CD4-positive, alpha-beta T cell treated with Interleukin-4 for 4 hours (primary cell): ENCODE measurements around the gene DLG2.
A peak's percentile ranks its signal among the peaks of the same experiment; 100 is the strongest.

Source experiments
- DNase-seq: peaks from one replicate; pipeline ENCODE4 v3.0.0-alpha.2; 2020

DLG2 gene

DNA sequence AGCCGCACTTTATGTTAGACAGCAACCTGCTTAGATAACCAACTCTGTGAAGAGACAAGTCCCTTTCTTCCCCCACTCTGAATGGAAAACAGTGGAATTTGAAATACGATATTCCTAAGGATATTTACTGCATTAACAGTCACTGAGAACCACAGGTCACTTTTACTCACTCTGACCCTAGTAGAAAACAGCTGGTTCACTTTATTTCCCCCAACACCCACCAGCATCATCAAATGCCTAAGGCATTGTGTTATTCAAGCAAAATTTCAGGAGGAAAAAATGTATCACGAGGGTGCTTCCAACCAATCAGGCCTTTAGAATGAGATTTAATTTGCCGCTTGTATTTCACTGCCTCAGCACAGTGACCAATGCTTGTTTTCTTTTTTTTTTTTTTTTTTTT is 1206.9 kb downstream of the DLG2 start:
- no peak for DNase-seq

DNA sequence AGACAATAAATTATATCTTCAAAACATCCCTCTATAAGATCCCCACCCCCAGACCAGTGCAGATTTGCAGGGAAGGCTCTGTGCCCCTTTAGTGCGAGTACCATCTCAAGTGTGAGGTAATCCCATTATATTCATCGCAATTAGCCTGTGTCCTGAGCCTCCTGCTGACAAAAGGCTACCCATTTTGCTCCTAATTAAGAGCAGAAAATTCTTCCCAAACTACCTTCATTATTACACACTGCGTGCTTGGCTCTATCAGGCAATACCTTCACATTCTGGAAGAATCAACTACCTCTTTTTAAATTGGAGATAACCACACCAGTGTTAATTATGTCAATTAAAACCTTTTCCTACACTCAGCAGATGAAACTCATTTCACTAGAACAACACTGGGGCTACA is 1207.5 kb downstream of the DLG2 start:
- no peak for DNase-seq

DNA sequence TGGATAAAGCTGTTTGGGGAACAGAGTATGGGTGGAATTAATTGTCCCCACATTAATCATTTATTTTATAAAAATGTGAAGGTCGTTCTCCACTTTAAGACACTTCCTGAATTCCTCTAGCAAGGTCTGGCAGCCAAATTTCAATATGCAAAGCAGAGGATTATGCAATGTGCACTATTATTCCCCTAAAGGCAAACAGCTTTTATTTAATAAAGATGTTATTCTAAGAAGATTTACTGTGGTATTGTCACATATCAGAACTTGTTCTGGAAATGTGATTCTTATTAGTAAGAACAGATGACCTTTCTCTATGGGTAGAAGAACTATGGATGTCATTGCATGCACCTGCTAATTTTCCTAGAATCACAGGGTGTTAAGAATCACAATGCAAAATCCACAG is 1212.2 kb downstream of the DLG2 start:
- DNase-seq, result no peak

DNA sequence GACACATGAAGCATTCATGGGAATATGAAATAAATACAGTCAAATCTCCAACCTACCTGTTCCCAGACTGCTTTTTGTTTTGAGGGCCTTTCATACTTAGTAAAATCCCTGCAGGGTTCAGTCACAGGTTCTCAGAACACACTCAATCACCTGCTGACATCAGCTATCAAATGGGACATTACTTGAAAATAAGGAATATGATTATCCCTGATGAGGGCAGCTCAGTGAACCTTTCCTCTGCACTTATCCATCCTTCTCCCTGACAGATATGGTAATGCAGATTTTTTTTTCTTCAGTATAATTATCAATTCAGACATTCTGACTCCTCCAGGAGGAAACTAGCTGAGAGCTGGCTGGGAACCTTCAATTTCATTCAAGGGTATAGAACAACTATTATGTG is 1213.6 kb downstream of the DLG2 start:
- DNase-seq, result no peak

DNA sequence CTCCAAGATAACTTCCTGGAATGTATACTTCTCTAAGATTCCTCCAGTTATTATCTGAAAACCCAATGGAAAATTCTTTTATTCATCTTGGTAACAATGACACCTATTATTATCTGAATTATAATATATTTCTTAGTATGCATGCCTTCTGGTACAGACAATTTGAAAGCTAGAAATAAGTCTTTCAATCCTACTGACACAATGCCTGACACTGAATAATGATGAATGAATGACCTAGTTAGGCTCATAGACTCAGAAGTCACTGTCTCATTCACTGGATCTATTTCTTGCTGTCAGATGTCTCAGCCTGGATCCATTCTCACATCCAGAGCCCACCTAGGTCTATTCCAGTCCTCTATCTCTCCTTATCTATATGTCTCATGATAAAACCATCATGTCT is 1214.3 kb downstream of the DLG2 start:
- DNase-seq, result no peak

DNA sequence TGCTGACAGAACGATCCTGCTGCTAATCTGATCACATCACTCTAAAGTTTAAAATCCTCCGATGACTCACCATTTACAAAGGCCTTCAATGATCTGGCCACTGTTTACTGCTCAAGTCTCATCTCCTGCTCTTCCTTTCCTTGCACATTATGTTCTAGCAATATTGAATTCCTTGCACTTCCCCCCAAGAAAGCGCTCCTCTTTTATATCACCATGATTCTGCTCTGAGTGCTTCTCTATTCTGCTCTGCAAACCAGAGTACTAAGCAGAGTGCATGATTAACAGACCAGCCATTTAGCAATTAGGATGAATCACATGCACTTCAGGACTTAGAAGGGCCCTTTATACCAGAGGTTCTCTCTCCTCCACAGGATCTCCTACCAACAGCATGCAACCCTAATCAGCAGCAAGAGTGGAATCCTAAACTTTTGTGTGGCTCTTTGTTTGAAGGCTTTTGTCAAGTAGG is 1218.2 kb downstream of the DLG2 start:
- no peak for DNase-seq

DNA sequence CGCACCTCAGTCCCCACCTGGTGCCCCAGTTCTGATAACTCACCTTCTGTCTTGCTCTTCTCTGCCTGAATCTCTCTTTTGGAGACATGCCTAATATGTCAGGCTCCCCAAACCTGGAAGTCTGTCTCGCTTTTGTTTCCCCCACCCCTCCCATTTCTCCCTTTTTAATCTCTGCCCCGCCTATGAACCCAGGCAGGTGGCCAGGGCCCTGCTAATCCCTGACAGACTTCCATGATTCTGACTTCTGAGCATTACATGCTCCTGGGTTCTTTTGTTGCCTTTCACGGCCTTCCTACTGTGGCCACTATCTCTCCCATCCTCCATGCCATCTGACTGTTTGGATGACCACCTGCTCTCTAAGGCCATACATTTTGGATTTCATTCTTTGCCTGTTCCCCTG is 1220.1 kb downstream of the DLG2 start:
- DNase-seq, result no peak

DNA sequence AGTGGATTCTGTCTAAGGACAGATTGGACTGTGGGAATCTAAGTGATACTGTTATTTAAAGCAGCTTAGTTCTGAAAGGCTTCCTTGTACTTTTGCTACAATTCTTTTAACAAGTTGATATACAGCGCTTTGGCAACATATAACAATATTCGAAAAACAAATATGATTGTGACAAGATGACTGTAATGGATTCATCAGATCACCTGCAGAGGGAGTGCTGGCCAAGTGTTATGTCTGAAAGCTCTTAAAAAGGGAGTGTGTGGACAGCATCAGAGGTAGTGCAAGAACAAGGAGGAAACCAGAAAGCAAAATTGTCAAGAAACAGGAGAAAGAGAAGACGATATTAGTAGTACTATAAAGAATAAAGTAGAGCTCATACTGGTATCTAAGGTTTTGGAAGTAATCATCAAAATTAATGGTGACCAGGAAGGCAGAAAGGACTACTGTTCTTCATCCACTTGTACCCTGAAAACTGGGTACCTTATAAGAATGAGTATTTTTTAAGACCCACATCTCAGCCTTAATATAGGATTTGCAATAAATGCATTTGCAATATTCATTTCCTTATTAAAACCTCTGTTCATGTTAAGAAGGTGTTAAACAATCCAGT is 1229.0 kb downstream of the DLG2 start:
- DNase-seq, result no peak

DNA sequence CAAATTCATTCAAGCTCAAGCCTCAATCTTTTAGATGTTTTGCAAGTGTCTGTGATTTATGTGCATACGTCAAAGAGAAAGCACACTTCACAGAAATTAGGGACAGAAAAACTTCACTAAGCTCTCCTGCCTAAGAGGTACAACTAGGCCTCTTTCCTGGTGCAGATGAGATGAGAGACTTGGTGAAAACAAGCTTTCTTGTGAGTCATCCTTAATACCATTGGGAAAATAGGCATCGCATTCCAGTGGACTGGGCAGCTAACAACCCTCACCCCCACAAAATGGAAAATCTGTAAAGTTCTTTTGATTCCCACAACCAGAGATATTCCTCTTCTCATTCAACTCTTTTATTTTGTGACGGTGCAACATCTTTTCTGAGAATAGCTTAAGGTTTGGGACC is 1230.6 kb downstream of the DLG2 start:
- no peak for DNase-seq

DNA sequence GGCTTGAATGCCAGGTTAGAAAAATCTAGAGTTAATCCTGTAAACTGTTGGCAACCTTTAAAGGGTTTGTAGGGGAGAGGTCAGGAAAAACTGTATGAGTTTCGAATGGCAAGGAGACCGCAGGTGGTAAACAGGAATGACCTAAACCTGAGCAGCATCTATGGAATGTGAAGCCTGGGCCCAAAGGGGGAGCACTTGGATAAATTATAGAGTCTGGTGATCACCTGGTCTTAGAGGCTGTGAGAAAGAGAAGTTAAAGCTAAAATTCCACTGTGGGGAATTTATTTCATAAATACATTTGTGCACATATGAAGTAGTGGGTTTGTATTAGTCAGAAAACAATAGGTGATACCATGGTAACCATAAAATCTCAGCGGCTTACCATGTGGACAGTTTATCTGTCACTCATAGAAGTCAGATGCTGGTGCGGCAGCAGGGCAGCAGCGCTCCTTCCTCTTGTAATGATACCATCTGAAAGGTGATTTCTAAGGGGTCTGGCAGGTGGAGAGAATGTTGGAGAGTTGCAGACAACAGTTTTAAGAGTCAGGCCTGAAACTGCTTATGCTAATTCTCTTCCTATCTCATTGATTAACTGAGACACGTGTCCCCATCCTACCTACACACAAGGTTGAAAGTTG is 1236.6 kb downstream of the DLG2 start:
- DNase-seq, result no peak

DNA sequence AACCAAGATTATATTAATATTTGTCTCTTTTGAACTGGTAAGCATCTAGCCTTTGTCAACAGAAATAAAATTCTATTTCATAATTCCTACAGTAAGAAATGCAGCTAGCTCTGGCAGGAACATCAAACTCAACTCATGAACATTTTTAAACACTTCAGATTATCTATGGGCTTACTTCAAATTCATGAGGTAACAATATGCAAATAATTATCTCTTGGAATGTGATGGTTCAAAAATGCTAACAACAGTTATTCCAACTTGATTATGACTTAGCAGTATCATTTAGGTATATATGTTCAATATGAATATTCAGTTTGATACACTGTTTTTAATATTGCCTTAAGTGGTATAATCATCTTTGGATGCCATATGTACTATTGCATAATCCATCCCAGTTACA is 1237.4 kb downstream of the DLG2 start:
- DNase-seq, result no peak

DNA sequence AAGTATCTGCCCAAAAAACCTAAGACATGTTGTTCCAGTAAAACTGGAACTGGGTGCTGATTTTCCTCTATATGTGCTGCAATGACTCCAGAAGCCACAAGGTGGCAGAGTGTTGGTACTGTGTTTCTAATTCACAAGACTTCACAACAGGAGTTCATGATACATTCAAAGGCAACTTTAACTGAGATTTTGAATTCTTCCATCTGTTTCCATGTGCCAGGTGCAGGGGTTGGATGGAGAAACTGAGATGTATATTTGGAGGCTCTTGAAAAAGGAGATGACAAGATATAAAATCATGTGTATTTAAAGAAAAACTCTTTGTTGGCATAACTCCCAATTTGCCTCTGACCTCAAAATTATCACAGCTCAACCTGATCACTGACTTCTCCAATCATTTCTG is 1242.4 kb downstream of the DLG2 start:
- peak; percentile 33 for DNase-seq

DNA sequence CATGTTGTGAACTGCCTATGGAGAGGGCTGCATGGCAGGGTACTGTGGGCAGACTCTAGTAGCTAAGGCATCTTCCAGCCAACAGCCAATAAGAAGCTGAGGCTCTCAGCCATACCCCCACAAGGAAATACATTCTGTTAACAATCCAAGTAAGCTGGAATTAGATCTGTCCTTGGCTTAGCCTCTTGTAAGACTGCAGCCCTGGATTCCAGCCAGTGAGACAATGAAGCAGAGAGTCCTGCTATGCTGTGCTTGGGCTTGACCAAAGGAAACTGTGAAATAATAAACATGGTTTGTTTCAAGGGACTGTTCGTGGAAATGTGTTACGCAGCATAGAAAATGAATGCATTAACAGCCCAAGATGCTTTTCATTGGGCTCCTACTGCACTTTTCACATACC is 1243.6 kb downstream of the DLG2 start:
- DNase-seq, result no peak

DNA sequence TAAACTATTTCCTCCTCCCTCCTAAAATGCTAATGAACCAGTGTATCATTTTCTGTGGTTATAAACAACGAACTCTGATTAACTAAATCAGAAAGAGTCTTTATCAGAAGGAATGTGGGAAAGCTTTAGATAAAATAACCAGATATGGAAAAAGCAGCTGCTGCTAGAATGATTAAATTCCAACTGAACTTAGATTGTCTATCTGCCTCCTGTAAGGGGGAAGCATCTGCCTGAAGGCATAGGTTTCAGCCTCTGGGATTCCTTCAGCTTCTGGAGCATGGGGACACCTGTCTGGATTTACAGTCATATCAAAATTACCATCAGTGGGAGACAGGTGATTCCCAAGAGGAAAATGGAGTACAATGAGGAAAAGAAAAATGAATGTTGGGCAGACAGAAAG is 1245.5 kb downstream of the DLG2 start:
- DNase-seq, result no peak

DNA sequence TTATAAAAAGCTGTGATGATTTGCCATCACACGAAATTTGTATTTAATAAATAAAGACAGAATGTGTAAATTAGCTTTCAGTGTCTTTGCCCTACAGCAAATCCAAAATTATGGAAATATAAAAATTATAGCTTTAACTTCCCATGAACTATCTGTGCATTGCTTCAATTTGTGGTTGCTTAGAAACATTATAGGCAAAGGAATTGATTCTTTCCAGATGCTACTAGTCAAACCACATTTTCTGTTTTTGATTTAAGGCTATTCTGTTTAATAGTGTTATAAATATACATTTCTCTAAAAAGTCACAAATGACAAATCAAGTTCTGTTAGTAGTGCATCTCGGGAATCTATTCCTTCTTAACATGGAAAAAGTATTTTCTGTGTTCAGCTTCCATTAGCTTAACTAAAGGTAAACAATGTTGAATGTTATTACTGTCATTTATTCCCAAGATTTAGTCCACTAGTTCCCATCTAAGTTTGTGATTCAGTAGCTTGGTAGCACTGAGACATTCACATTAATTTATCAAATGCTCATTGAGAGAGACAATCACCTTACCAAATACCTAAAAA is 1254.7 kb downstream of the DLG2 start:
- no peak for DNase-seq

DNA sequence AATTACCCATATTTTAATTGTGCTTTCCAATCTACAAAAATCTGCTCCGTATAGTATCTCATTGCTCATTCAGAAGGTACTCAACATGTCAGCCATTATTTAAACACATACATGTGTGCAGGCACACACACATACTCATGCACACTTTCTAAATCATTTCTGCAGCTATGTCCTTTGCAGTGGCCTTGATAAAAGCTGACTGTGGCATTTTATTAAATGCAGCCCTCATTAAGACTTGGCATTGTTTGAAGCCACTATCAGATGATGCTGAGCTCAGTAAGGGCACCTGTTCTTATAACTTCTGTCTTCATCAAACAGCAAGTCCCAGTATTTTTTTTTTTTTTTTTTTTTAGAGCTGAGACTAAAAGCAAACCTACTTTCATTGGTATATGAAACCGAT is 1269.1 kb downstream of the DLG2 start:
- no peak for DNase-seq

DNA sequence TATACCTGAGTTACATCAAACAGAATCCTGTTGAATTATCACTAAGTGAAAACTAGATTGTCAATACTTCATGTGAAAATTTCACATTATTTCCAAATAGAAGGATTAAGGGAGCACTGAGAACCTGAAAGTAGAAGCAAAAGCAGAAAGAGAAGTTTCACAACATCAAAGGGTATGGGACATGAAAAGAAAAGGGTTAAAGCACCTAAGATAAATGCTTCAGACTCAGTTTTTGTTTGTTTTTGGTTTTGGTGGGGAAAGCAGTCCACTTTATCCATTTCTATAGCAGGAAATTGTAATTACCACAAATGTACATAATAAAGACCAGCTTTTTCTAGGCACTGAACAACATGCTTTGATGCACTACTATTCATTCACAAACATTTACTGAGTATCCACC is 1271.2 kb downstream of the DLG2 start:
- DNase-seq, result no peak

DNA sequence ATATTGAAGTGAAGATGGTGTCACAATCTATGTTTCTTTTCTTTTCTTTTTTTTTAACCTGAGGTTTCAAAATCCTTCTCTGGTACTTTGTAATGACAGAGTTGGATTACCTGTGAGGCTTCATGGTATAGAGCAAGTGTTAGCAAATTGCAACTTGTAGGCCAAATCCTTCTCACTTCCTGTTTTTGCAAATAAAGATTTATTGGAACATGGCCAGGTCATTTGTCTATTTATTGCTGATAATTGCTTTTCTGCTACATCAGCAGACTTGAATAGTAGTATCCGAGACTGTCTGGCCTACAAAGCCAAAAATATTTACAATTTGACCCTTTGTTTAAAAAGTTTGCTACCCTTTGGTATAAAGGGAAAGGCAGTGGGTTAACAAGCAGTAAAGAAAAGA is 1281.5 kb downstream of the DLG2 start:
- no peak for DNase-seq

DNA sequence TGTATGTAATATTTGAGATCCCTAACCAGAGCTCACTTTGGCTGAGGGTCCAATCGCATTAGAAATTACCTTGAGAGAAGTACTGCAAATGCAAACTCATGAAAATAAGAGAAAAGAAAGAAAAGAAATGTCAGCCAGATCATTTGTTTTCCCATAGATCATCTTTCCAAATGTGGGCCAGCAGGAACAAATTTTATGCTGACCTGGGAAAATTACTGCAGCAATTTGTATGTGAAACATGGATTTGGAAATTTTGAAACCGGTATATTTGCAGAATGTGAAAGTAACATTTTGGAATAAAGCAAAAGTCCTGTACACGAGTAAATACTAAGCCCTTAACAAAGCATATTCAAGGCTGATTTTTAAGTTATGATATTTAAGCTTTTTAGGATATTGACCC is 1282.1 kb downstream of the DLG2 start:
- DNase-seq, result no peak

DNA sequence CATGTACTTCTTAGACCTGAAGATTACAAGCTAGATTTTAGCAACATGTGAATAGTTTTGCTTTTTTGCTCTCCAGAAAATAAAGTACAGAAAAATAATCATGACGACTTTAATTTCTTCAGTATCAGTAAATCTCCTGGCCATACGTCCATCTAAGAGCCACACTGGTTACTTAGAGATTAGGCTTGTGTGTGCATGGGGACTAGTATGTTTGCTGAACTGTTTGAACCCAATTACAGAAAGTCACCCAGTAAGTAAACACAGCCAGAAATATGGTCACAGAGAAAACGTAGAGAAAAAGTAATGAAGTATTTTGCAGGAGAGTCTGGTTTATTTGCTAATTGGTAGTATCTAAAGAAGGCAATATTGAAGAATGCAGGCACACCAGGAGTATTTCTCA is 1287.3 kb downstream of the DLG2 start:
- no peak for DNase-seq

DNA sequence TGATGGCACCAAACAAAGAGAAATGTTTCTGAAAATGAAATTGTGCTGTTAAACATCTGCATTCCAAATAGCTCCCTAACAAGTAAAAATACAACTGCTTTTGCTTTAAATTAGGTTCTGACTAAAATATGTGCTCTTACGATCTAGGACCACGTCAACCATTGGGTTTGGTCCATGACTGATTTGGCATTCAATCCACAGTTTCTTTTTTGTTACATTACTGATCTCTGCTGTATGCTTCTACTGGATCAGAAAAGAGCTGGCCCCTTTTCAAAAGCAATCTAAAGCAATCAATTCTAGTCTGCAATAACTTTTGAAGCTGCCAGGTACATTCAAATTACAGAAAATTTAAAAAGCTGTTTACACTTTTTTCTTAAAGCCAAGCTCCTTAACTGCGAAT is 1293.9 kb downstream of the DLG2 start:
- DNase-seq, result no peak

DNA sequence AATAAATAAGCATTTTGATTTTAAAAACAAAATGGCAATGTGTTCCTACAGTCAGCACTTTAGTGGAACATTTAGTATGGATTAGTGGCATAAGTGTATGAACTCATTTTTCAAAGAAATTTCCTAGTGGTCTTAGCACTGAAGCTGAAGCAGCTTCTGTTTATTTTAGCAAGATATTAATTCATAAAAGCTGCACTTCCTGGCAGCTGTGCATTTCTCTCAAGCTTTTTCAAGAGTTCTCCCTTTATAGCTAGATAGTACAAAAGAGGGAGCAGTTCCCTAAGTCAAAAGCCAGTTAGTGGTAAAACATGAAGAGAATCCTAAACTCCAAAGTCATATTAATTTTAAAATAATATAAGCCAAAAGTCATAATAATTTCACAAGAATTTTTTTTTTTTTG is 1304.9 kb downstream of the DLG2 start:
- no peak for DNase-seq

DNA sequence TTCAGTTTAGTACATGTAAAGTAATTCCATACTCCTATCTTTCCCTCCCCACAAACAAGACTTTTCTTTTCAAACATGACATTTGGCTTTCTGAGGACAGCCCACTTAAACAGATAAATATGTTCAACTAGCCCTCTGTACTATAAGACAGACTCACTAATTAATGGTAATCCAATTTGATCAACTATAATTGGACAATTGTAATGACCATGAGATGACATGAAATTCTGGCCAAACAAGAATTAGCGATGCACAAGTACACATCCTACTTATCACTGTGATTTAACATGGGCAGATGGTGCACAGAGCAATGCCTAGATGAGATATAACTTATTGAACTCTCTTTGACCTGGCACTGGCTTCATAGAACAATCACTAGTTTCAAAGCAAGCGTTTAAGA is 1307.3 kb downstream of the DLG2 start:
- no peak for DNase-seq

DNA sequence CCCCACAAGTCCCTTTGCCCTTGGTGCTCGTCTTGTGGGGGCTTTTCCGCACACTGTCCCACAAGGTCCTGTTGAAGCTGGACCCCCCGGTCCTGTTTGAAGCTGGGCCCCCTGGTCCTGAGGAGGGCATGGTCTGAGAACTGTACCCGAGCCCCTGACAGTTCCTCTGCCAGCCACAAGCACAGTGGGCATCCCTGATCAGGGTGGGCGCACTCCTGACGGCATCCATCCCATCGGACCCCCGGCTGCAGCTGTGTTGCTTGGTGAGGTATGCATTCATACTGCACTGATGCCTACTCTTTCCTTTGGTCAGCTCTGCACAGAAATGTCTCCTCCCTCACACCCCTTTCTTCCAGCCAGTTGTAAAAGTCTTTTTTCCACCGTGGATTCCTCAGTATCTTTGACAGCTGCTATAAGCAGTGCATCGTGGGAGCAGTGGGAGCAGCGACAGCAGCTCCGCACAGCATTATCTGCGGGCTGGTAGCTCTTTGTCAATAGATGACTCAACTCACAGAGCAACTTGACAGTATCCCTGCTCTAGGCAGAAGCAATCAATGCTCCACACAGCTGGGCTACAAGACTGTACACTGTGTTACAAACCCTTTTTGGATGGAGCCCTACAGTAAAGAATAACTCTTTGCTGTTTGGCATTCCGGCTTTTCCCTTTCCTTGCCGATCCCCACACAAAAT is 1310.1 kb downstream of the DLG2 start:
- DNase-seq, result no peak
